Uterus (tissue), 2 donors: ENCODE data around the gene SCAP.

Experiments used
- POLR2A ChIP-seq, 2 donors: fragments of 450-650 bp; IDR thresholded peaks; one replicate each; pipeline ENCODE4 v1.6.1; 2016; ENCODE audit warnings: antibody characterized with exemption in 2 of 2, mild to moderate bottlenecking in 1 of 2, moderate library complexity in 1 of 2
- TF ChIP-seq, protein P1 (sequence below), 4 experiments: fragments of 200-600 bp in 2 of 4; fragments of 450-650 bp in 2 of 4; sonication (generic) in 2 of 4; IDR thresholded peaks; one replicate each; pipeline ENCODE4 v1.5.1; 2016 to 2019; ENCODE audit warnings: antibody characterized with exemption in 4 of 4, mild to moderate bottlenecking in 2 of 4, moderate library complexity in 1 of 4

DNA sequence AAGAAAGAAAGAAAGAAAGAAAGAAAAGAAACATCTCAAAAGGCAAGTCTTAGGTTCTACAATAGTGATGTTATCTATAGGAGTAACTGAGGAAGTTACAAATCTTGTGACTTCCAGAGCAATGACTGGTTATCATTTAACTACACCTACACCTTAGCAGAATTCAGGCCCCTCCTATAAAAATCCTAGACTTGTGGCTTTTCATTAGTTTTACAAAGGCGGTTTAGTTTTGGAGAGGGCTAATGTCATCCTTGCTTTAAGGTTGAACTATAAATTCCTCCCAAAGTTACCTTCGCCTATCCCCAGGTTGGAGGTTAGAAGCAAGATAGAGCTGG lies 4.1 kb upstream of the SCAP start:
- TF ChIP-seq, protein P1, sequence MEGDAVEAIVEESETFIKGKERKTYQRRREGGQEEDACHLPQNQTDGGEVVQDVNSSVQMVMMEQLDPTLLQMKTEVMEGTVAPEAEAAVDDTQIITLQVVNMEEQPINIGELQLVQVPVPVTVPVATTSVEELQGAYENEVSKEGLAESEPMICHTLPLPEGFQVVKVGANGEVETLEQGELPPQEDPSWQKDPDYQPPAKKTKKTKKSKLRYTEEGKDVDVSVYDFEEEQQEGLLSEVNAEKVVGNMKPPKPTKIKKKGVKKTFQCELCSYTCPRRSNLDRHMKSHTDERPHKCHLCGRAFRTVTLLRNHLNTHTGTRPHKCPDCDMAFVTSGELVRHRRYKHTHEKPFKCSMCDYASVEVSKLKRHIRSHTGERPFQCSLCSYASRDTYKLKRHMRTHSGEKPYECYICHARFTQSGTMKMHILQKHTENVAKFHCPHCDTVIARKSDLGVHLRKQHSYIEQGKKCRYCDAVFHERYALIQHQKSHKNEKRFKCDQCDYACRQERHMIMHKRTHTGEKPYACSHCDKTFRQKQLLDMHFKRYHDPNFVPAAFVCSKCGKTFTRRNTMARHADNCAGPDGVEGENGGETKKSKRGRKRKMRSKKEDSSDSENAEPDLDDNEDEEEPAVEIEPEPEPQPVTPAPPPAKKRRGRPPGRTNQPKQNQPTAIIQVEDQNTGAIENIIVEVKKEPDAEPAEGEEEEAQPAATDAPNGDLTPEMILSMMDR (IDR thresholded peaks at IDR 0.05): no peak
- TF ChIP-seq POLR2A (IDR thresholded peaks at IDR 0.05): no peak
